Measurements from ENCODE around the gene RNF111.

- TF ChIP-seq CTCF (IDR thresholded peaks at IDR 0.05) (no peak), POLR2A (IDR thresholded peaks at IDR 0.05) (no peak)
Observed at GRCh38 chr15:59051873-59052861, 64.7 kb downstream of the RNF111 start.
